CD4-positive, alpha-beta T cell treated with Interleukin-21 for 1 hour (primary cell): ENCODE measurements around the gene ARHGAP4.

Experiments
- DNase-seq: peaks from one replicate; pipeline ENCODE4 v3.0.0-alpha.2; 2020

The ARHGAP4 gene

GRCh38 chrX:153925739-153926551 lies at the start of gene ARHGAP4:
TSS of gene ARHGAP4 (minus strand) at chrX:153926264. CDS start at chrX:153926202, 62 bp downstream.
- DNase-seq: peak; percentile 49

- DNase-seq: no peak
These were observed 48.7 kb upstream of the ARHGAP4 start for GRCh38 chrX:153974726-153975286.

DNA sequence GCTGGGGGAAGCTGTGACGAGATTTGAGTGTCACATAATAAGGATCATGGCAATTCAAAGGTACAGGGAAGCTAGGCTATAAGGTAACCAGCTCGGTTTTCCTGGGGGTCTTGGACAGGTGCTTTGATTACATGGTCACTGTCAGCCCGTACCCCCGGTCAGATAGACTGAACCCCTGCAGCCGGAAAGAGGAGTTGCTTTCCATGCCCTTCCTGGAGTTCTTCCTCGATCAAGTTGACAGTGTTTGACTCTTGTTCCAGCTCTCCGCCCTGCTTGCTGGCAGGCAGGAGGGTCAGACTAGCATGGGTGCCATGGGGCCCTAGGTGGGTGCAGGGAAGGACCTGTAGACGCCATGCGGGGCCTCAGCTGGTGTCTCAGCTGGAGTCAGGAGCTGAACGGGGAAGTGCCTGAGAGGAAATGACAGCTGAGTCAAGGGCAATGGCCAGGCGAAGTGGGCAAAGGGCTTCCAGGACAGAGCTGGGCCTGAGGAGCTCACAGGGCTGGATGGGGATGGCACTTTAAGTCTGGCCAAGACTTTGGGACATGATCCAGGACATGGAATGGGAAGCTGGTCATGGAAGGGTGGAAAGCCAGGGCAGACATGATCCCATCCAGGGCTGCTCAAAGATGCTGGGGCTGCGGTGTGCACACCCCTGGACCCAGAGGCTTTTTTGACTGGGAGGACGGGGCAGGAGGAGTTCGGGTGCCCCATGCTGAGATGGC lies 48.1 kb upstream of the ARHGAP4 start:
- DNase-seq: no peak

GRCh38 chrX:153973127-153974002 lies 47.3 kb upstream of the ARHGAP4 start:
- no peak for DNase-seq

DNA sequence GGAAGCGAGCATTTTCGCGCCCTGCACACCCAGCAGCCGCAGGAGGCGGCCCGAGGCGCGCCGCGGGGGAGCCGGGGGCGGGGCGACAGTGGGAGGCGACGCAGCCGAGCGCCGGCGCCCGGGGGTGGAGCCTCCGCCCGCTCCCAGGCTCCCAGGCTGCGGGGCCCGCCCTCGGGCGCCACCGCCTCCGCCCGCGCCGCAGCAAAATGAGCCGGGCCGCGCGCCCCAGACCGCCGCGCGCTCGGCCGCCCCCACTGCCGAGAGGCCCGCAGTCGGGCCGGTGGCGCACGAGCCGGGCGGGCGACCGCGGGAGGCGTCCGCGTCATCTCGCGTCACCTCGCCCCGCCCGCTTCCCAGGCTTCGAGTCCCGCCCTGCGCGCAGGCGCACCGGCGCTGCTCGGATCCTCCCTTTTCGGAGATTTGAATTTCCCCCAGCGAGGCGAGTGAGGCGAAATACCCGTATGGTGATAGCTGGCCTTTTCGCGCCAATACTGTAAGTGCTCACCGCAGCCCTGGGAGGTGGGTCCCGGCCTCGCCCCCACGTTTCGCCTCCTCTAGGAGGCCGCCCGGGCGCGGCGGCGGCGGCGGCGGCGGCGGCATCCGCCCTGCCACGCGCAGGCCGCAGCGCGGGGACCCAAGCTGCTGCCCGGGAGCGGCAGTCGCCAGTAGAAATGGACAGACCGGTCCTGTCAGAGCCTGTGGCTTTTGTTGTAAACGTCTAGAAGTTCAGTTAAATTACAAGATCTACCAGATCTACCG lies 46.5 kb upstream of the ARHGAP4 start, which contains the start of gene TMEM187:
TSS of gene TMEM187 (plus strand) at position 387 of the 759 bp plus-strand sequence. CDS start 9,309 bp downstream, outside the sequence.
- peak; percentile 91 for DNase-seq

GRCh38 chrX:153971450-153972367 lies 45.6 kb upstream of the ARHGAP4 start, which contains the start of gene HCFC1:
TSS of gene HCFC1 (minus strand) at chrX:153971818. CDS start at chrX:153970840, 978 bp downstream.
- peak; percentile 93 for DNase-seq

- peak; percentile 90 for DNase-seq
These were observed 45.0 kb upstream of the ARHGAP4 start for GRCh38 chrX:153971124-153971449.

GRCh38 chrX:153970357-153971123 lies 44.5 kb upstream of the ARHGAP4 start:
- peak; percentile 54 for DNase-seq

GRCh38 chrX:153969904-153970356 lies 43.9 kb upstream of the ARHGAP4 start:
- no peak for DNase-seq

DNA sequence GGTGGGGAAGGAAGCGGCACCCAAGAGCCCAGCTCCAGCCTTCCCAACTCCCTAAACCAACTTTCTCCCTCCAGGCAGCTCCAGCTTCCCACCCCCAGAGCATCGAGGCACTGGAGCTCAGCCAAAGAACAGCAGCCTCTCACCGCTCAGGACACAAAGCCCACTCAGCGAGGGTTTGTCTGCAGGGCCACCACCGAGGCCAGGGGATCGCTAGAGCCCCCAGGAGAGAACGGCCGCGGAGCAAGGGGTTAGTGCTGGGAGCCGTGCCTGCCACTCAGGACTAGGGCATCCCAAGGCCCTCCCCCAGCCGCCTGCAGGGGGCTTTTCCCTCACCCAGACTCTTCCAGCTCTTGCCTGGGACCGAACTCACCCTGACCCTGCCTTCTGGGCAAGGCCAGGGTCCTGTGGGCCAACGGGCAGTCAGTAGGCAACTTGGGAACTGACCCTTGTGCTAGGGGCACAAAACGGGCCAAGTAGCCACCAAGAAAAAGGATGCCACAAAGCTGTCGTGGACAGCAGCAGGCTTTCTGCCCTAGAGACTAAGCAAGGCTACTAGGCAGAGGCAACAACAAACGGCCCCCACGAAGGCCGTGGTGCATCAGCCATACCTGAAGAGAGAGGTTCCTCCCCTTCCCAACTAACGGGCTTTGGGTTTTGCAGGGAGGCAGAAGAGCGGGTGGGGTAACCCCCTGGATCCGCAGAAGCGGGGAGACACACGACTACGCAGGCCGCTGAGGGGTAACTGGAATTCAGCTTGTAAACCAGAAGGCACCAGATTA lies 43.2 kb upstream of the ARHGAP4 start:
- DNase-seq: no peak

GRCh38 chrX:153968754-153969124 lies 42.7 kb upstream of the ARHGAP4 start:
- DNase-seq: peak; percentile 53

GRCh38 chrX:153968255-153968654 lies 42.2 kb upstream of the ARHGAP4 start:
- DNase-seq: no peak

- DNase-seq: peak; percentile 67
These were observed 41.6 kb upstream of the ARHGAP4 start for GRCh38 chrX:153967536-153968224.

- peak; percentile 37 for DNase-seq
These were observed 40.9 kb upstream of the ARHGAP4 start for GRCh38 chrX:153966841-153967535.

DNA sequence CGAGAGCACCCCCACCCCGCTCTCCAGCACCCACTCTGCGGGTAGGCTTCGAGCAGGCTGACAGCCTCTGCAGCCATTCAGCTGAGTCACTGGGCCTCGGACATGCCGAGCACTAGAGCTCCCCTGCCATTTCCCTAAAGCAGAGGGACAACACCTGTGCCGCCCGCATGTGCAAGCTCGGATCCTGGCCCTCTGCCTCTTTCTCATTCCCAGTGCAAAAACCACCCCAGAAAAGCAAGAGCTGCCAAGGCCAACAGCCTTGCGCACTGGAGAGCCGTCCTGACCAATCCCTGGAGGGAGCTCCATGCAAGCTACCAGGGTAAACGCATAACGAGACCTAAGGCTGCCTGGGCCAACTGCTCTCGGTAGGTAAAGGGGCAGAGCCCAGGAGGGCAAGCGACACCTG lies 40.2 kb upstream of the ARHGAP4 start:
- DNase-seq: no peak

GRCh38 chrX:153965406-153965805 lies 39.3 kb upstream of the ARHGAP4 start:
- DNase-seq: no peak

DNA sequence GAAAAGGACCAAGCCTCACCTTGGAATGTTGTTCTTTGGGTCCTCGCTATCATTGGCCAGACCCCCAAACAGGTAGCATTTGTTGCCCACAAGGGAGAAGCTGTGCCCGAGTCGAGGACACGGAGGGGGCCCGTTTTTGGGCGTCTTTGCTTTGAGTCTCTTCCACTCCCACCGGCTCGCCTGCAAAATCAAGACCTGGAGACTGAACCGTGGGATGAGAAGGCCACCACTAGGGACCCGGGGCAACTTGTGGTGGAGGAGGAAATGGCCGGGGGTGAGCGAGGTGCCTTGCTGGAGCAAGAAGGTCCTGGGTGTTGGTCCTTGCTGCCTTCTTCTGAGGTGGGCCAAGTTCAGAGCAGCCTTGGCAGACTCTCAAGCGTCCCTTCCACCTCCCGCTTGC lies 38.0 kb upstream of the ARHGAP4 start:
- no peak for DNase-seq

- no peak for DNase-seq
These were observed 37.5 kb upstream of the ARHGAP4 start for GRCh38 chrX:153963546-153963945.
